Cardiac muscle cell (in vitro differentiated cells and primary cell): ENCODE data around the gene RAI1. TPM values are rescaled to one million over a fixed set of nuclear protein-coding genes. Genes with fewer than 3 reads are reported as not detected.
A peak's percentile ranks its signal among the peaks of the same experiment; 100 is the strongest.

Source experiments
- DNase-seq, 2 donors: peaks; one replicate each; pipeline versions ENCODE4 v3.0.0 to v3.0.0-alpha.2; 2010 to 2017; ENCODE audit warnings: low read depth in 1 of 2, low spot score in 1 of 2
- H3K27ac ChIP-seq: fragments of 200-600 bp; sonication (generic); 2 replicates; pipeline ENCODE4 v1.5.1; 2016
- H3K27me3 ChIP-seq: fragments of 200-600 bp; sonication (generic); 2 replicates; pipeline ENCODE4 v1.6.0; 2016; ENCODE audit warnings: control low read depth
- H3K36me3 ChIP-seq: fragments of 200-600 bp; sonication (generic); 2 replicates; pipeline ENCODE4 v1.5.1; 2016; ENCODE audit warnings: control low read depth
- H3K4me1 ChIP-seq: fragments of 200-600 bp; sonication (generic); 2 replicates; pipeline ENCODE4 v1.8.1; 2017; ENCODE audit warnings: low read depth, mild to moderate bottlenecking, mixed run types
- H3K4me3 ChIP-seq: fragments of 200-600 bp; sonication (generic); 2 replicates; pipeline ENCODE4 v1.5.1; 2016; ENCODE audit warnings: mild to moderate bottlenecking
- H3K9me3 ChIP-seq: fragments of 200-600 bp; sonication (generic); 2 replicates; pipeline ENCODE4 v1.5.1; 2017; ENCODE audit warnings: low read depth, mild to moderate bottlenecking, control low read depth
- polyA plus RNA-seq: library from polyadenylated mRNA; unstranded; fragments of >200 nt; fragmentation: Nextera tagmentation; extraction: Ambion mirVana; gene quantifications from 2 replicates; pipeline ENCODE4 v1.2.1, GENCODE V29; 2016
- total RNA-seq: library from RNA; depleted of rRNA; stranded (reverse); fragments of >200 nt; gene quantifications from 2 replicates; pipeline ENCODE4 v1.2.3, GENCODE V29; 2016
- TF ChIP-seq, protein P1 (sequence below): IDR thresholded peaks from 2 replicates; pipeline ENCODE4 v1.5.1; 2012; ENCODE audit warnings: low read depth, mild to moderate bottlenecking, low read length

Gene RAI1
- total and polyA plus RNA-seq, 2 experiments from 2014 or later, result 20.2 to 46.2 TPM

DNA sequence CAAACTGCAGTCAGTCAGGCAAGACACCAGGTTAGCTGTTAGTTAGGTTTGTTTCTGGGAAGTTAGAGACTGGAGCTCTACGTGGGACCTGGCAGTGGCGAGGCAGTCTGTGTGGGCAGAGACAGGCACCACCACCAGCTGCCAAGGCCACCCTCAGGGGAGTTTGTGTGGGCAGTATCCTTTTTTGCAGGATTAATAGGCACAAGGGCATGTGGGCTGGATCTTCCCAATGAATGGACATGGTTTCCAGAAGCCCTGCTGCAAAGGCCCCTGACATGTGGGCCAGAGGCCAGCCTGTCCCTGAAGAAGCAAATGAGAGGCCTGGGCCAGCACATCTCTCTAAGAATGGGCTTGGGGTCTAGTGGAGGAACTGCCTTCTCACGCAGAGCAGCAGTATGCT, 174.7 kb downstream of the RAI1 start:
- Histone ChIP-seq H3K4me1 (peaks cover 25% of the 10 kb centered on the region), H3K36me3 (no peaks in the 10 kb centered on the region), H3K27me3 (no peaks in the 10 kb centered on the region), H3K9me3 (no peaks in the 10 kb centered on the region), H3K4me3 (no peak overlapping the region), H3K27ac (no peak overlapping the region)
- TF ChIP-seq, protein P1, sequence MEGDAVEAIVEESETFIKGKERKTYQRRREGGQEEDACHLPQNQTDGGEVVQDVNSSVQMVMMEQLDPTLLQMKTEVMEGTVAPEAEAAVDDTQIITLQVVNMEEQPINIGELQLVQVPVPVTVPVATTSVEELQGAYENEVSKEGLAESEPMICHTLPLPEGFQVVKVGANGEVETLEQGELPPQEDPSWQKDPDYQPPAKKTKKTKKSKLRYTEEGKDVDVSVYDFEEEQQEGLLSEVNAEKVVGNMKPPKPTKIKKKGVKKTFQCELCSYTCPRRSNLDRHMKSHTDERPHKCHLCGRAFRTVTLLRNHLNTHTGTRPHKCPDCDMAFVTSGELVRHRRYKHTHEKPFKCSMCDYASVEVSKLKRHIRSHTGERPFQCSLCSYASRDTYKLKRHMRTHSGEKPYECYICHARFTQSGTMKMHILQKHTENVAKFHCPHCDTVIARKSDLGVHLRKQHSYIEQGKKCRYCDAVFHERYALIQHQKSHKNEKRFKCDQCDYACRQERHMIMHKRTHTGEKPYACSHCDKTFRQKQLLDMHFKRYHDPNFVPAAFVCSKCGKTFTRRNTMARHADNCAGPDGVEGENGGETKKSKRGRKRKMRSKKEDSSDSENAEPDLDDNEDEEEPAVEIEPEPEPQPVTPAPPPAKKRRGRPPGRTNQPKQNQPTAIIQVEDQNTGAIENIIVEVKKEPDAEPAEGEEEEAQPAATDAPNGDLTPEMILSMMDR, result no peak
- no peak for DNase-seq

DNA sequence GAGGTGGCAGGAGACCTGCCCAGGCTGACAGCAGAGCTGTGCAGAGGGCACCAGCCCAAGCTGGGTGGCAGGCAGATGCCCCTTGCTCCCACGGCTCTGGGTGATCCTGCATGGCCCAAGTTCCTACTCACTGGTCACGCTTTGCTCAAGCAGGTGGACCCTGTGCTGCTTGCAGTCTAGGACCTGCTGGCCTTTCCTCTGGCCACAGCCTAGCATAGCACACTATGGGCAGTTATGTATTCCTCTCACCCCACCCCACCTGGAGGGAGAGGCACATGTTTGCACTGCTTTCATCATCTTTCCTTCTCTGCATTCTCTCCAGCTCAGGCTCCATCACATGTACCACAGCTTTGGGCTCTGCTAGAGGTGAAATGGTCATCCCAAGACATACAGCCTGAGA, 175.1 kb downstream of the RAI1 start:
- TF ChIP-seq, protein P1, result no peak
- peaks cover 21% of the 10 kb centered on the region for H3K4me1 ChIP-seq
- no peak overlapping the region for H3K4me3 ChIP-seq
- no peaks in the 10 kb centered on the region for H3K27me3 ChIP-seq
- H3K27ac ChIP-seq, result no peak overlapping the region
- no peaks in the 10 kb centered on the region for H3K9me3 ChIP-seq
- H3K36me3 ChIP-seq, result no peaks in the 10 kb centered on the region
- no peak for DNase-seq

DNA sequence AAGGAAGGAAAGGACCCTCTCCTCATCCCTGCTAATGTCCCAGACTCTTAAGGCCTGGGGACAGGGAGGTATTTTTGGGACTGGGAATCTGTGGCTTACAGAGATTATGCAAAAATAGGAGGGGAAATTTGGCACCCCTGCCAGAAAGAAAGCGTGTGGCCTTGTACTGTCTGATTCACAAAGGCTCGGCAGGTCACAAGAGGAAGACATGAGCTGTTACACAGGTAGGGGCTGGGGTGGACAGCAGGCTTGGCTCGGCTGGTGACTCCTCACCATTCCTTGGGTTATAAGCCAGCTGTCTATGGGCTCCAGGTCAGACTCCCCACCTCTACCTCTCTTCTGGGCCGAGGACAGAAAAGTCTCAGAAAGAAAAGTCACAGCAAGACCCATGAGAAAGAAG, 176.2 kb downstream of the RAI1 start:
- H3K4me3 ChIP-seq, result no peak overlapping the region
- TF ChIP-seq, protein P1, result no peak
- no peak for DNase-seq
- H3K9me3 ChIP-seq, result no peaks in the 10 kb centered on the region
- H3K36me3 ChIP-seq, result no peaks in the 10 kb centered on the region
- peaks cover 10% of the 10 kb centered on the region for H3K4me1 ChIP-seq
- no peak overlapping the region for H3K27ac ChIP-seq
- H3K27me3 ChIP-seq, result no peaks in the 10 kb centered on the region

DNA sequence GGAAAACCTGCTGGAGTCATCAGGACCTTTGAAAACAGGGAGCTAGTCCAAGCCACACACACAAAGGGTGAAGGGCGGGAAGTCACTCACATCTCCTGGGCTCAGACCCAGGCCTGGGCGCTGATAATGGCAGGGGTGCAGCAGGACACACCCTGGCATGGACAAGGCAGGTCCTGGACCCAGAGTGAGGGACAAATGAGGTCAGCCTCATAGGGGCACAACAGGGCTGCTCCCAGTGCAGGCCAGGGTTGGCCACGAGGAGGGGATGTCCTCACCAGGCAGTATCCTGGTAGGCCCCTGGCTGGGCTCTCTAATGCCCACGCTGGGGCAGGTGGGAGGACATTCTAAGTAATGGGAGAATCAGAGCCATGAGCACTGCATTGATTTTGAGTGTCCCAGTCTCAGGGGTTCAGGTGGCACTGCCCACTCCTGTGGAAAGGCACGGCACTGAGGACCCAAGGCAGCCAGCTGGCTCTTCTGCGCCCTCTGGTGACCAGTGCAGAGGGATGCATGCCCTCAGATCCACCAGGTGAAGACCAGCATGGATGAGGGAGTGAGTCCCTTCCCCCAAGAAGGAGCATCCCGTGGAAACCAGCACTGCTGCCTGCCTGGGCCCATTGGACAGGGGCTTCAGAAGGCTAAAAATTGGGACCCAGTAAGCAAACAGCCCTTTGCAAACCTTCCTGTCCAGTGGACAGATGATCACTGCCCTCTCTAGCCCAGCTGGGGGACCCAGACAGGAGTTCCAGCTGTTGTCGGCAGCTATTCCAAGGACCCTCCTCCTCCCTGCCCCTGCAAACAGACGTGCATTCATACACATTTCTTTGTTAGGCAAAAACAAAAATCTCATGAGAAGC, 178.9 kb downstream of the RAI1 start:
- Histone ChIP-seq H3K27me3 (peaks cover 3% of the 10 kb centered on the region), H3K27ac (no peak overlapping the region), H3K4me3 (no peak overlapping the region), H3K36me3 (no peaks in the 10 kb centered on the region), H3K9me3 (no peaks in the 10 kb centered on the region), H3K4me1 (no peaks in the 10 kb centered on the region)
- TF ChIP-seq, protein P1, result peak; percentile 98
- DNase-seq, result peak; percentile 66 to 72

DNA sequence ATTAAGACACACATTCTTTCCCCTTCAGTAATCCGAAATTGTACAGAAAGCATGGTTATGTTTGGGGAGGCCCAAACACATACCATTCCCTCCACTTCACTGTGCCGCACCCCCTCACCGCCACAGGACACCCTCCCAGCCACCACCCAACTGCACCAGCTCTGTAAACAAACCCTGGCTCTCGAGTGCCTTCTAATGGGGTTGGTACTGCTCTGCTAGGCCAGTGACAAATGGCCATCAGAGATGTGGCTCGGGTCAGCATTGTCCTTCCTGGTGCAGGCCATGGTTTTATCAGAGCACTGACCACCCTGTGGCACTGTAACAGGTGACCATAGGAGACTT, 179.5 kb downstream of the RAI1 start:
- TF ChIP-seq, protein P1, result no peak
- Histone ChIP-seq H3K27me3 (peaks cover 3% of the 10 kb centered on the region), H3K36me3 (no peaks in the 10 kb centered on the region), H3K27ac (no peak overlapping the region), H3K9me3 (no peaks in the 10 kb centered on the region), H3K4me1 (no peaks in the 10 kb centered on the region), H3K4me3 (no peak overlapping the region)
- DNase-seq, result no peak

Other genes starting within 250 kb of the RAI1 start
- gene MED9, start 204.5 kb upstream of the RAI1 start, total RNA-seq, result 34.0 and 38.2 TPM in 2 replicates
- 27.9 and 42.3 TPM in 2 replicates for gene MED9, start 204.5 kb upstream of the RAI1 start, polyA plus RNA-seq
- gene RASD1, start 185.1 kb upstream of the RAI1 start, total RNA-seq, result 17.1 and 28.4 TPM in 2 replicates
- gene RASD1, start 185.1 kb upstream of the RAI1 start, polyA plus RNA-seq, result 22.0 and 24.3 TPM in 2 replicates
- gene PEMT, start 89.8 kb upstream of the RAI1 start, total RNA-seq, result 126 and 196 TPM in 2 replicates
- gene PEMT, start 89.8 kb upstream of the RAI1 start, polyA plus RNA-seq, result 135 and 141 TPM in 2 replicates
- 36.4 and 45.9 TPM in 2 replicates for gene SREBF1, start 155.5 kb downstream of the RAI1 start, total RNA-seq
- gene SREBF1, start 155.5 kb downstream of the RAI1 start, polyA plus RNA-seq, result 28.5 and 38.9 TPM in 2 replicates